CD14-positive monocyte (primary cell): ENCODE data around the gene SYNJ2. TPM values are rescaled to one million over a fixed set of nuclear protein-coding genes. Genes with fewer than 3 reads are reported as not detected.

Source experiments
- DNase-seq, 3 donors: peaks; one replicate each; pipeline ENCODE4 v3.0.0-alpha.2; 2011 to 2022
- H2AFZ ChIP-seq: 2 replicates; pipeline ENCODE4 v1.6.0; 2012; ENCODE audit warnings: mild to moderate bottlenecking, low read depth, low read length, inconsistent platforms; ENCODE audit not compliant: insufficient read depth, poor library complexity, severe bottlenecking
- H3K27ac ChIP-seq, 2 donors: 1 replicate in 1 of 2; 2 replicates in 1 of 2; pipeline ENCODE4 v1.5.1; 2012 to 2013; ENCODE audit warnings: low read length in 2 of 2, control low read depth in 1 of 2, inconsistent platforms in 1 of 2, low read depth in 1 of 2, mild to moderate bottlenecking in 1 of 2
- H3K27me3 ChIP-seq, 2 donors: one replicate each; pipeline versions ENCODE4 v1.6.0 to v1.6.1; 2011 to 2013; ENCODE audit warnings: low read length in 2 of 2; ENCODE audit not compliant: control insufficient read depth in 2 of 2, insufficient read depth in 2 of 2
- H3K36me3 ChIP-seq, 2 donors: replicated peaks in 1 of 2; 1 replicate in 1 of 2; 2 replicates in 1 of 2; pipeline versions ENCODE4 v1.5.1 to v1.6.1; 2012 to 2013; ENCODE audit warnings: low read length in 2 of 2, control low read depth in 1 of 2, inconsistent platforms in 1 of 2, mild to moderate bottlenecking in 1 of 2; ENCODE audit not compliant: insufficient read depth in 2 of 2, control insufficient read depth in 1 of 2
- H3K4me1 ChIP-seq, 2 donors: 1 replicate in 1 of 2; 2 replicates in 1 of 2; pipeline versions ENCODE4 v1.5.1 to v1.6.1; 2012 to 2013; ENCODE audit warnings: low read length in 2 of 2, control low read depth in 1 of 2, inconsistent platforms in 1 of 2, mild to moderate bottlenecking in 1 of 2, moderate library complexity in 1 of 2; ENCODE audit not compliant: insufficient read depth in 2 of 2, control insufficient read depth in 1 of 2
- H3K4me2 ChIP-seq: replicated peaks from 2 replicates; pipeline ENCODE3; 2012; ENCODE audit warnings: low read length, moderate library complexity, mild to moderate bottlenecking; ENCODE audit not compliant: poor library complexity, severe bottlenecking; ENCODE audit errors: extremely low read depth
- H3K4me3 ChIP-seq, 3 experiments: fragments of 200-600 bp in 1 of 3; sonication (generic) in 1 of 3; replicated peaks in 1 of 3; 1 replicate in 2 of 3; 2 replicates in 1 of 3; pipeline ENCODE4 v1.5.1; 2011 to 2013; ENCODE audit warnings: low read length in 3 of 3, mild to moderate bottlenecking in 3 of 3, control low read depth in 2 of 3, low read depth in 2 of 3, inconsistent platforms in 1 of 3, moderate library complexity in 1 of 3
- H3K79me2 ChIP-seq: 2 replicates; pipeline ENCODE4 v1.6.0; 2012; ENCODE audit warnings: mild to moderate bottlenecking, control low read depth, inconsistent platforms, low read length, moderate library complexity; ENCODE audit not compliant: insufficient read depth
- H3K9ac ChIP-seq: 2 replicates; pipeline ENCODE4 v1.6.0; 2017; ENCODE audit warnings: low read length, mild to moderate bottlenecking; ENCODE audit not compliant: insufficient read depth, poor library complexity, severe bottlenecking
- H3K9me3 ChIP-seq, 2 donors: replicated peaks in 1 of 2; 1 replicate in 1 of 2; 2 replicates in 1 of 2; pipeline versions ENCODE4 v1.5.1 to v1.6.1; 2012 to 2013; ENCODE audit warnings: low read length in 2 of 2, control low read depth in 1 of 2; ENCODE audit not compliant: control insufficient read depth in 1 of 2, insufficient read depth in 1 of 2
- H4K20me1 ChIP-seq: 2 replicates; pipeline ENCODE4 v1.6.0; 2012; ENCODE audit warnings: mild to moderate bottlenecking, low read length, control low read depth, moderate library complexity; ENCODE audit not compliant: insufficient read depth
- H3K27ac Mint-ChIP-seq, 7 donors: one replicate each; pipeline ENCODE4 v1.8.0; 2020; ENCODE audit warnings: mild to moderate bottlenecking in 7 of 7, mixed read lengths in 7 of 7, moderate library complexity in 6 of 7, inconsistent platforms in 2 of 7
- H3K27me3 Mint-ChIP-seq, 3 donors: one replicate each; pipeline ENCODE4 v1.8.0; 2021 to 2022; ENCODE audit warnings: low read depth in 3 of 3, mild to moderate bottlenecking in 3 of 3, mixed read lengths in 3 of 3, moderate library complexity in 3 of 3, inconsistent platforms in 1 of 3
- H3K36me3 Mint-ChIP-seq, 2 donors: one replicate each; pipeline ENCODE4 v1.8.0; 2020; ENCODE audit warnings: mixed read lengths in 2 of 2, inconsistent platforms in 1 of 2, mild to moderate bottlenecking in 1 of 2
- H3K4me1 Mint-ChIP-seq: one replicate; pipeline ENCODE4 v1.8.0; 2020; ENCODE audit warnings: mild to moderate bottlenecking, mixed read lengths
- H3K4me3 Mint-ChIP-seq, 2 donors: one replicate each; pipeline ENCODE4 v1.8.0; 2020; ENCODE audit warnings: mild to moderate bottlenecking in 2 of 2, mixed read lengths in 2 of 2, moderate library complexity in 1 of 2
- H3K9me3 Mint-ChIP-seq, 7 donors: one replicate each; pipeline ENCODE4 v1.8.0; 2020 to 2022; ENCODE audit warnings: mixed read lengths in 7 of 7, mild to moderate bottlenecking in 6 of 7, moderate library complexity in 6 of 7, inconsistent platforms in 2 of 7
- WGBS: methylation state at CpG from one replicate; pipeline ENCODE4 v1.1.5; 2013; ENCODE audit warnings: missing lambda C conversion rate; ENCODE audit not compliant: insufficient coverage; 5-methylcytosine and 5-hydroxymethylcytosine counted together
- intact Hi-C, 2 donors: fragments of 100-400 bp; cut with micrococcal nuclease; formaldehyde crosslinking; loops; one replicate each; pipeline versions ENCODE4 v1.15.0 to v1.15.1; 2023
- polyA plus RNA-seq, 3 donors: library from polyadenylated mRNA; depleted of rRNA in 1 of 3; unstranded in 2 of 3; stranded (reverse) in 1 of 3; fragments of 300-500 nt in 2 of 3; fragments of >200 nt in 1 of 3; fragmentation: Illumina TruSeq in 2 of 3; gene quantifications; 1 replicate in 2 of 3; 2 replicates in 1 of 3; pipeline ENCODE4 v1.2.3, GENCODE V29; 2012 to 2021
- TF ChIP-seq, protein P1 (sequence below): fragments of 200-600 bp; IDR thresholded peaks from one replicate; pipeline ENCODE4 v1.8.0; 2022; ENCODE audit warnings: antibody characterized with exemption, mild to moderate bottlenecking

SYNJ2 gene
- polyA plus RNA-seq, 3 donors, result 0.82 to 2.0 (median 1.6) TPM

DNA sequence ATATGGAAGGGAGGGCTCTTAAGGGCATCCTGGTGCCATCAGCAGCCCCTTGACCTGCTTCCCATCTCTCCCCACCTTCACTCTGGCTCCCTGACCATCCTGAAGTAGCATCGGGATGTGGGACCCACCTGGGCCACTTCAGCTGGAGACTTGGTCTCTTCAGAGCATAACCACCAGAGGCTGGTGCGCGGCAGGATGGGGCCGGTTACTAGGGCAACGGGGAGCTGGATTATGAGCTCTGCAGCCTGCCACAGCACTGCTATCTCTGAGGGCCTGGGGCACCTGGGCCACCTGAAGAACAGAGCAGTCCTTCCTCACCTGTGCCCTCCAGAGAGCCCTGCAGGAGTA is 79.7 kb downstream of the SYNJ2 start:
- H3K9me3 Mint-ChIP-seq, result peaks cover 0 to 9% (median 4%) of the 10 kb centered on the region in 7 donors
- Histone ChIP-seq H3K36me3 (no peaks in the 10 kb centered on the region), H3K27ac (no peak overlapping the region), H3K27me3 (no peaks in the 10 kb centered on the region), H3K79me2 (no peaks in the 10 kb centered on the region), H3K4me3 (no peak overlapping the region), H3K9ac (no peak overlapping the region), H3K4me2 (no peak overlapping the region), H3K9me3 (peaks cover 0 to 2% of the 10 kb centered on the region in 2 donors), H3K4me1 (peaks cover 40 to 42% of the 10 kb centered on the region in 2 donors), H2AFZ (no peak overlapping the region), H4K20me1 (no peaks in the 10 kb centered on the region)
- TF ChIP-seq, protein P1, sequence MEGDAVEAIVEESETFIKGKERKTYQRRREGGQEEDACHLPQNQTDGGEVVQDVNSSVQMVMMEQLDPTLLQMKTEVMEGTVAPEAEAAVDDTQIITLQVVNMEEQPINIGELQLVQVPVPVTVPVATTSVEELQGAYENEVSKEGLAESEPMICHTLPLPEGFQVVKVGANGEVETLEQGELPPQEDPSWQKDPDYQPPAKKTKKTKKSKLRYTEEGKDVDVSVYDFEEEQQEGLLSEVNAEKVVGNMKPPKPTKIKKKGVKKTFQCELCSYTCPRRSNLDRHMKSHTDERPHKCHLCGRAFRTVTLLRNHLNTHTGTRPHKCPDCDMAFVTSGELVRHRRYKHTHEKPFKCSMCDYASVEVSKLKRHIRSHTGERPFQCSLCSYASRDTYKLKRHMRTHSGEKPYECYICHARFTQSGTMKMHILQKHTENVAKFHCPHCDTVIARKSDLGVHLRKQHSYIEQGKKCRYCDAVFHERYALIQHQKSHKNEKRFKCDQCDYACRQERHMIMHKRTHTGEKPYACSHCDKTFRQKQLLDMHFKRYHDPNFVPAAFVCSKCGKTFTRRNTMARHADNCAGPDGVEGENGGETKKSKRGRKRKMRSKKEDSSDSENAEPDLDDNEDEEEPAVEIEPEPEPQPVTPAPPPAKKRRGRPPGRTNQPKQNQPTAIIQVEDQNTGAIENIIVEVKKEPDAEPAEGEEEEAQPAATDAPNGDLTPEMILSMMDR, result no peak
- no peak for DNase-seq
- H3K4me1 Mint-ChIP-seq, result peaks cover 31% of the 10 kb centered on the region
- H3K4me3 Mint-ChIP-seq, result no peak overlapping the region
- peaks cover 0 to 2% (median 0%) of the 10 kb centered on the region in 3 donors for H3K27me3 Mint-ChIP-seq
- WGBS, result 100% methylated on average over 5 of the region's 5 CpGs
- H3K36me3 Mint-ChIP-seq, result peaks cover 0 to 4% of the 10 kb centered on the region in 2 donors
- peak overlapping the region in 2 of 7 donors; percentile 50 to 52 for H3K27ac Mint-ChIP-seq
- intact Hi-C loops, result no loop called here

DNA sequence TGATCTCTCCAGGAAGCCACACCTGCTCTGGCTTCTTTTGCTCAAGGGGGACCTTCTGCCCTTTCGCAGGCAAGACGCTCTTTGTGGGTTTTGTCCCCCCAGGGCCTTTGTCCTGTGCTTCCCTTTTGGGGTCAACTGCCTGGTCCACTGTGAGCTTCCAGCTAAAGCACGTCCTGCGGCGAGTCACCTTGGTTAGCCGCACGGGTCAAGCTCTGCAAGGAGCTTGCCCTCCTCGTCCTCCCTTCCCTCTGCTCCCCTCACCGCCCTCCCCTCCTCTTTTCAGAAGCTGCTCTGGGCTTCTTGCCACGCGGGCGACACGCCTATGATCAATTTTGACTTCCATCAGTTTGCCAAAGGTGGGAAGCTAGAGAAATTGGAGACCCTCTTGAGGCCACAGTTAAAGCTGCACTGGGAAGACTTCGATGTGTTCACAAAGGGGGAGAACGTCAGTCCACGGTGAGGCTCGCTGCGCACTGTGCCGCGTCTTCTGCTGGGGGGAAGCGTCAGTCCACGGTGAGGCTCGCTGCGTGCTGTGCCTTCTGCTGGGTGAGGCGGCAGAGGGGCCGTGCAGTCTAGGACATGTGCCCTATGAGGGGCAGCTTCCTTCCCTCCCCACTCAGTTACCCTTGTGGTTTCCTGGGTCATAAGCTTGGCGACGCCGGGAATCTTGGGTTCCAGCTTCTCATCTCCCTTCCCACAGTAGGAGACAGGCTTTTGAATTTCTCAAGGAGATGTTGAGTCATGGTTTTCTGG is 80.2 kb downstream of the SYNJ2 start:
- peaks cover 0 to 9% (median 4%) of the 10 kb centered on the region in 7 donors for H3K9me3 Mint-ChIP-seq
- no peak overlapping the region for H3K4me3 Mint-ChIP-seq
- H3K9ac ChIP-seq, result no peak overlapping the region
- WGBS, result 87% methylated on average over 24 of the region's 29 CpGs
- H3K4me2 ChIP-seq, result no peak overlapping the region
- H3K27me3 Mint-ChIP-seq, result peaks cover 0 to 2% (median 0%) of the 10 kb centered on the region in 3 donors
- H3K4me1 ChIP-seq, result peaks cover 38 to 40% of the 10 kb centered on the region in 2 donors
- H3K79me2 ChIP-seq, result no peaks in the 10 kb centered on the region
- H3K36me3 Mint-ChIP-seq, result peaks cover 0 to 9% of the 10 kb centered on the region in 2 donors
- no peak overlapping the region for H3K27ac ChIP-seq
- peaks cover 28% of the 10 kb centered on the region for H3K4me1 Mint-ChIP-seq
- H3K27ac Mint-ChIP-seq, result peak overlapping the region in 2 of 7 donors; percentile 45 to 66
- peaks cover 0 to 2% of the 10 kb centered on the region in 2 donors for H3K9me3 ChIP-seq
- intact Hi-C loops, result no loop called here
- no peaks in the 10 kb centered on the region for H4K20me1 ChIP-seq
- no peak overlapping the region for H2AFZ ChIP-seq
- TF ChIP-seq, protein P1, result no peak
- no peak for DNase-seq
- no peaks in the 10 kb centered on the region for H3K27me3 ChIP-seq
- no peak overlapping the region for H3K4me3 ChIP-seq
- H3K36me3 ChIP-seq, result no peaks in the 10 kb centered on the region
